ENCODE data around the gene CDC42SE2. TPM values are rescaled to one million over a fixed set of nuclear protein-coding genes. Genes with fewer than 3 reads are reported as not detected.

CDC42SE2 gene
- total RNA-seq, 6 experiments from 2014 or later = 14.2 to 18.0 (median 16.4) TPM

DNA sequence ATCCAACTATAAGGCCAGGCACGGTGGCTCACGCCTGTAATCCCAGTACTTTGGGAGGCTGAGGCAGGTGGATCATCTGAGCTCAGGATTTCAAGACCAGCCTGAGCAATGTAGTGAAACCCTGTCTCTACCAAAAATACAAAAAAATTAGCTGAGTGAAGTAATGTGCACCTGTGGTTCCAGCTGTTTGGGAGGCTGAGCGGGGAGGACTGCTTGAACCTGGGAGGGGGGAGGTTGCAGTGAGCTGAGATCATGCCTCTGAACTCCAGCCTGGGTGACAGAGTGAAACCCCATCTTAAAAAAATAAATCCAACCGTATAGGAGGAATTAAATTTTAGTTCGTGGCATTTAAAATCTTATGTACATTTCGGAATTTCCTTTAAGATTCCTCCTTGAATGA, 123.4 kb downstream of the CDC42SE2 start:
- no peak for DNase-seq
- peaks cover 5% of the 10 kb centered on the region; the same call in 1 of the 2 replicates for H3K27me3 Mint-ChIP-seq (ENCODE audit: insufficient read depth)
- no peak overlapping the region for H3K4me3 Mint-ChIP-seq
- no peaks in the 10 kb centered on the region for H3K9me3 Mint-ChIP-seq
- H3K4me1 Mint-ChIP-seq (ENCODE audit: low read depth) = peaks cover 5% of the 10 kb centered on the region
- H3K27ac Mint-ChIP-seq = no peak overlapping the region
- TF ChIP-seq, protein P1, sequence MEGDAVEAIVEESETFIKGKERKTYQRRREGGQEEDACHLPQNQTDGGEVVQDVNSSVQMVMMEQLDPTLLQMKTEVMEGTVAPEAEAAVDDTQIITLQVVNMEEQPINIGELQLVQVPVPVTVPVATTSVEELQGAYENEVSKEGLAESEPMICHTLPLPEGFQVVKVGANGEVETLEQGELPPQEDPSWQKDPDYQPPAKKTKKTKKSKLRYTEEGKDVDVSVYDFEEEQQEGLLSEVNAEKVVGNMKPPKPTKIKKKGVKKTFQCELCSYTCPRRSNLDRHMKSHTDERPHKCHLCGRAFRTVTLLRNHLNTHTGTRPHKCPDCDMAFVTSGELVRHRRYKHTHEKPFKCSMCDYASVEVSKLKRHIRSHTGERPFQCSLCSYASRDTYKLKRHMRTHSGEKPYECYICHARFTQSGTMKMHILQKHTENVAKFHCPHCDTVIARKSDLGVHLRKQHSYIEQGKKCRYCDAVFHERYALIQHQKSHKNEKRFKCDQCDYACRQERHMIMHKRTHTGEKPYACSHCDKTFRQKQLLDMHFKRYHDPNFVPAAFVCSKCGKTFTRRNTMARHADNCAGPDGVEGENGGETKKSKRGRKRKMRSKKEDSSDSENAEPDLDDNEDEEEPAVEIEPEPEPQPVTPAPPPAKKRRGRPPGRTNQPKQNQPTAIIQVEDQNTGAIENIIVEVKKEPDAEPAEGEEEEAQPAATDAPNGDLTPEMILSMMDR (IDR thresholded peaks at IDR 0.05) = no peak
- H3K36me3 Mint-ChIP-seq (ENCODE audit: low read depth) = no peaks in the 10 kb centered on the region; the same call in 1 of the 2 replicates

DNA sequence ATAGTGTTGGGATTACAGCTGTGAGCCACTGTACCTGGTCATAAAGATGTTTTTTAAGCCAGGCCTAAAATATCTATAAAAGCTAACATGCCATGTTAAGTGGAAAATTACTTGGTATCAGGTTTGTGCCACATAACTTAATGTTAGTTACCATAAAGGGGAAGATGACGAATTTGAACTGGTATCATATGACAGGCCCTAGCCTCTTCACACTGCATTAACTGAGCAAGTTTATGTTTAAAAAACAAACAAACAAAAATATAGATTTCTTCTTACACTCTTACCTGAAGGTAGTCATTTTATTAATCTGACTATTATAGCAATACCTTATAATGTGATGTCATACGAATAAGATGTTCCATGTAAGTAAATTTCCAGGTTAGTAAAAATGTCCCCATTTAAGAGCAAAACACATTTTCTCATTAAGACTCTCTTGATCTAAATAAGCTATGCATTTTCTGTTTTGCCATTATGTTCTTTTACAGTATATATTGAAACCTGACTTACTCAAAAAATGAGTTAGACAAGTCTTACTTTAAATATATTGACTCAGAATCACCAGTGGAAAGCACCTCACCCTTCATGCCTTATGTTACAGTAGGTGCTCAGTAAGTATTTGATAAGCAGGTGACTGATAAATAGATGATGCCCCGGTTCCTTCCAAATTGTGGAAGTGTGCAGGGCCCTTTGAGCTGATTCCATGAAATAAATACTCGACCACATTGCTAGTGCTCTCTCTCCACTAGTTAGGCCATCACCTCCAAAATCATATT, 125.4 kb downstream of the CDC42SE2 start:
- no peak overlapping the region for H3K27ac Mint-ChIP-seq
- TF ChIP-seq, protein P1 (IDR thresholded peaks at IDR 0.05) = no peak
- H3K9me3 Mint-ChIP-seq = no peaks in the 10 kb centered on the region
- peaks cover 12% of the 10 kb centered on the region for H3K36me3 Mint-ChIP-seq (ENCODE audit: low read depth)
- peaks cover 5% of the 10 kb centered on the region; the same call in 1 of the 2 replicates for H3K27me3 Mint-ChIP-seq (ENCODE audit: insufficient read depth)
- H3K4me1 Mint-ChIP-seq (ENCODE audit: low read depth) = no peaks in the 10 kb centered on the region
- H3K4me3 Mint-ChIP-seq = no peak overlapping the region
- no peak for DNase-seq

GRCh38 chr5:131389869-131390265, 126.0 kb downstream of the CDC42SE2 start:
- TF ChIP-seq, protein P1 (IDR thresholded peaks at IDR 0.05) = no peak
- H3K4me1 Mint-ChIP-seq (ENCODE audit: low read depth) = no peaks in the 10 kb centered on the region
- H3K27me3 Mint-ChIP-seq (ENCODE audit: insufficient read depth) = peaks cover 5% of the 10 kb centered on the region; the same call in 1 of the 2 replicates
- no peaks in the 10 kb centered on the region for H3K9me3 Mint-ChIP-seq
- no peak overlapping the region for H3K27ac Mint-ChIP-seq
- H3K4me3 Mint-ChIP-seq = no peak overlapping the region
- H3K36me3 Mint-ChIP-seq (ENCODE audit: low read depth) = peaks cover 12% of the 10 kb centered on the region
- no peak for DNase-seq

DNA sequence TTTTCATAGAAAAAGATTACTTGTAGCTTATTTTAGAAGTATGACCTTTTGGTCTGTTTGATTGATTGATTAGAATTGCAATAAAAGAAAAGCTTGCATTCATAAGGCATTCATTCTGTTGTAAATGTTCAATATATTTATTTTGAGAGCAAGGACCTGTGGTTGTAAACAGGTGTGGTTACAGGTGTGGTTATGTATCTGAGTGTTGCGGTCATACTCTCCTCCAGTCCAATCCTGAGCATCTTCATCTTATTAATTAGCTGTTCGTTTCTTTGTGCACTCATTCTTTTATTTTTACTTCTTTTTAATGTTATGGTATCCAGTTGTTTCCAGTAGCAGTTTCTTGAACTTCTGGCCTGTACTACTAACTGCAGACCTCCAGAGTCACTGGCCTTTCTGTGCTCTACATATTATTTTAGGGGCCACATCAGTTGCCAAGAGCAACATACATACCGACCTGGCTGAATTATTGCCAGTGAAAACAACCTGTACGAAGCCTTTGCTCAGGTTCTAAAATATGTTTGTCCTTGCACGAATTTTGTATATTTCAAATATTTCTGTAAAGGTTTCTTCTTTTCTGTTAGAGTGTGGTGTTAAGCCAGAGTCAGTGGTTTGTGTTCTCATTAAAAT, 128.7 kb downstream of the CDC42SE2 start:
- Mint-ChIP-seq H3K4me3 (no peak overlapping the region), H3K4me1 (ENCODE audit: low read depth) (no peaks in the 10 kb centered on the region), H3K9me3 (no peaks in the 10 kb centered on the region), H3K36me3 (ENCODE audit: low read depth) (peaks cover 17% of the 10 kb centered on the region), H3K27me3 (ENCODE audit: insufficient read depth) (peaks cover 7% of the 10 kb centered on the region; the same call in 1 of the 2 replicates), H3K27ac (no peak overlapping the region)
- TF ChIP-seq, protein P1 (IDR thresholded peaks at IDR 0.05) = no peak
- DNase-seq = no peak

DNA sequence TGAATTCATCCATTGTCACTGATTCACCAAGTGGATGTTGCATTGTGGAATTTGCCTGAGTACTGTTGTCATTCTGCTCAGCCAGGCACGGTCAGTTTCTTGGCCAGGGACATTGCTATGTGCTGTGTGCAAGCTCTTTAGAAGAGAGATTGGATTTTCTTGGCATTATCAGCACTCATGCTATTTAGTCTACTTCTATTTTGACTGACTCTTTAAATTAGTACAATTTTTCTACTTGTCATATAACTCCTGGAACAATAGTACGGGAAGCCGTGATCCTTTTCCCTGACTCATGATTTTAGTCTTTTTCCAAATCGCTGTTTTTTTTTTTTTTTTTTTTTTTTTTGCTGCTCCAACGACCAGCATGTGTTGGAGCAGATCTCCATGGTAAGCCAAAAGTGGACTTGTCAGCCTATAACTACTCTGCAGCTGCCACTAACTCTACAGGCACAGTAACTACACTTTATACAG, 129.7 kb downstream of the CDC42SE2 start:
- Mint-ChIP-seq H3K36me3 (ENCODE audit: low read depth) (peaks cover 21% of the 10 kb centered on the region), H3K9me3 (no peaks in the 10 kb centered on the region), H3K27ac (no peak overlapping the region; the same call in 1 of the 2 replicates), H3K4me3 (no peak overlapping the region), H3K4me1 (ENCODE audit: low read depth) (no peaks in the 10 kb centered on the region), H3K27me3 (ENCODE audit: insufficient read depth) (peaks cover 7% of the 10 kb centered on the region; the same call in 1 of the 2 replicates)
- TF ChIP-seq, protein P1 (IDR thresholded peaks at IDR 0.05) = no peak
- DNase-seq = no peak

Measured in HFFc6 (cell line).